B cell (primary cell): Measurements from ENCODE around the gene TIAM1. TPM values are rescaled to one million over a fixed set of nuclear protein-coding genes. Genes with fewer than 3 reads are reported as not detected.

ENCODE experiments used
- ATAC-seq: fragments of 200-7000 bp; cut with Tn5 transposase; one replicate; pipeline ENCODE4 v1.10.0; 2021; ENCODE audit warnings: low read depth, mild to moderate bottlenecking, moderate number of reproducible peaks, moderate library complexity
- CTCF ChIA-PET: fragments of 350-600 bp; sonication (Branson Sonifier 250); formaldehyde crosslinking; loops from one replicate; lab custom pipeline; 2021; ENCODE audit warnings: antibody characterized with exemption, inconsistent platforms; lab: Charles Lee
- POLR2A ChIA-PET: fragments of 350-600 bp; sonication (Branson Sonifier 250); formaldehyde crosslinking; loops from one replicate; lab custom pipeline; 2021; ENCODE audit warnings: antibody characterized with exemption; lab: Charles Lee
- DNase-seq: peaks from one replicate; pipeline ENCODE4 v3.0.0; 2013
- H2AFZ ChIP-seq: 2 replicates; pipeline ENCODE4 v1.6.1; 2012; ENCODE audit warnings: mild to moderate bottlenecking, low read depth, low read length; ENCODE audit not compliant: insufficient read depth, poor library complexity, severe bottlenecking
- H3K27ac ChIP-seq, 2 donors: 1 replicate in 1 of 2; 2 replicates in 1 of 2; pipeline ENCODE4 v1.5.1; 2012 to 2013; ENCODE audit warnings: low read length in 2 of 2, mild to moderate bottlenecking in 2 of 2, moderate library complexity in 1 of 2
- H3K27me3 ChIP-seq, 4 experiments: fragments of 200-600 bp in 1 of 4; sonication (generic) in 1 of 4; replicated peaks in 1 of 4; 1 replicate in 2 of 4; 2 replicates in 2 of 4; pipeline versions ENCODE4 v1.6.1 to v1.7.0; 2013 to 2016; ENCODE audit warnings: low read length in 3 of 4, mild to moderate bottlenecking in 2 of 4, mixed read lengths in 1 of 4, moderate library complexity in 1 of 4; ENCODE audit not compliant: insufficient read depth in 4 of 4, control insufficient read depth in 3 of 4; ENCODE audit errors: control extremely low read depth in 1 of 4
- H3K36me3 ChIP-seq, 2 experiments: replicated peaks in 1 of 2; 1 replicate in 1 of 2; 2 replicates in 1 of 2; pipeline versions ENCODE4 v1.6.1 to v1.7.1; 2013; ENCODE audit warnings: low read length in 1 of 2; ENCODE audit not compliant: insufficient read depth in 2 of 2, control insufficient read depth in 1 of 2; ENCODE audit errors: control extremely low read depth in 1 of 2, extremely low read depth in 1 of 2
- H3K4me1 ChIP-seq, 2 donors: fragments of 200-600 bp in 1 of 2; sonication (generic) in 1 of 2; 1 replicate in 1 of 2; 2 replicates in 1 of 2; pipeline versions ENCODE4 v1.5.1 to v1.6.1; 2013 to 2017; ENCODE audit warnings: low read length in 2 of 2; ENCODE audit not compliant: control insufficient read depth in 2 of 2, insufficient read depth in 2 of 2
- H3K4me2 ChIP-seq: replicated peaks from 2 replicates; pipeline ENCODE3; 2012; ENCODE audit warnings: mild to moderate bottlenecking, low read depth, low read length; ENCODE audit not compliant: poor library complexity, severe bottlenecking
- H3K4me3 ChIP-seq, 5 experiments: fragments of 200-600 bp in 1 of 5; sonication (generic) in 1 of 5; 1 replicate in 3 of 5; 2 replicates in 2 of 5; pipeline versions ENCODE4 v1.5.1 to v1.7.0; 2011 to 2016; ENCODE audit warnings: low read length in 4 of 5, mild to moderate bottlenecking in 4 of 5, low read depth in 2 of 5, control low read depth in 1 of 5, moderate library complexity in 1 of 5; ENCODE audit not compliant: insufficient read depth in 1 of 5; ENCODE audit errors: control extremely low read depth in 1 of 5, extremely low read depth in 1 of 5
- H3K79me2 ChIP-seq: fragments of 200-600 bp; sonication (generic); one replicate; pipeline ENCODE4 v1.6.0; 2016; ENCODE audit warnings: low read length; ENCODE audit not compliant: control insufficient read depth, insufficient read depth
- H3K9ac ChIP-seq: fragments of 200-600 bp; sonication (generic); 2 replicates; pipeline ENCODE4 v1.6.1; 2017; ENCODE audit warnings: mild to moderate bottlenecking, low read length, moderate library complexity
- H3K9me3 ChIP-seq, 3 donors: one replicate each; pipeline versions ENCODE4 v1.6.1 to v1.7.1; 2013; ENCODE audit warnings: low read length in 2 of 3; ENCODE audit not compliant: control insufficient read depth in 2 of 3, insufficient read depth in 1 of 3; ENCODE audit errors: control extremely low read depth in 1 of 3
- H4K20me1 ChIP-seq: 2 replicates; pipeline ENCODE4 v1.6.0; 2012; ENCODE audit warnings: mild to moderate bottlenecking, low read length; ENCODE audit not compliant: insufficient read depth, control insufficient read depth, poor library complexity, severe bottlenecking
- H3K27ac Mint-ChIP-seq: one replicate; pipeline ENCODE4 v1.8.0; 2021; ENCODE audit warnings: mixed read lengths
- H3K27me3 Mint-ChIP-seq: one replicate; pipeline ENCODE4 v1.8.0; 2021; ENCODE audit warnings: mixed read lengths
- H3K4me1 Mint-ChIP-seq: one replicate; pipeline ENCODE4 v1.8.0; 2021; ENCODE audit warnings: mixed read lengths
- H3K4me3 Mint-ChIP-seq: one replicate; pipeline ENCODE4 v1.8.0; 2021; ENCODE audit warnings: mixed read lengths
- H3K9me3 Mint-ChIP-seq: one replicate; pipeline ENCODE4 v1.8.0; 2022; ENCODE audit warnings: mixed read lengths; ENCODE audit not compliant: insufficient read depth
- CTCF ChIP-seq: fragments of 200-600 bp; IDR thresholded peaks from one replicate; pipeline ENCODE4 v1.8.0; 2022; ENCODE audit warnings: antibody characterized with exemption, mild to moderate bottlenecking
- EZH2 ChIP-seq: IDR thresholded peaks from 2 replicates; pipeline ENCODE4 v1.6.1; 2012; ENCODE audit warnings: borderline replicate concordance, low read depth, mild to moderate bottlenecking, moderate library complexity, low read length; ENCODE audit not compliant: insufficient read depth, poor library complexity, severe bottlenecking
- WGBS: methylation state at CpG from one replicate; pipeline ENCODE4 v1.1.5; 2013; ENCODE audit warnings: missing lambda C conversion rate; ENCODE audit not compliant: insufficient coverage; 5-methylcytosine and 5-hydroxymethylcytosine counted together
- intact Hi-C: fragments of 100-400 bp; cut with micrococcal nuclease; formaldehyde crosslinking; loops from one replicate; pipeline ENCODE4 v1.10.0; 2022
- polyA plus RNA-seq: library from polyadenylated mRNA; depleted of rRNA; stranded (reverse); fragments of >200 nt; gene quantifications from 2 replicates; pipeline ENCODE4 v1.2.3, GENCODE V29; 2012
- total RNA-seq, 2 donors: library from RNA; stranded (reverse); fragments of 120-200 nt in 1 of 2; gene quantifications; 1 replicate in 1 of 2; 2 replicates in 1 of 2; pipeline versions ENCODE4 v1.2.3 to v1.2.4, GENCODE V29; 2013 to 2022

The TIAM1 gene
- total and polyA plus RNA-seq, 2 donors (not counting 1 experiment from before 2014, with no cell fraction given), result 0.51 to 1.0 TPM

DNA sequence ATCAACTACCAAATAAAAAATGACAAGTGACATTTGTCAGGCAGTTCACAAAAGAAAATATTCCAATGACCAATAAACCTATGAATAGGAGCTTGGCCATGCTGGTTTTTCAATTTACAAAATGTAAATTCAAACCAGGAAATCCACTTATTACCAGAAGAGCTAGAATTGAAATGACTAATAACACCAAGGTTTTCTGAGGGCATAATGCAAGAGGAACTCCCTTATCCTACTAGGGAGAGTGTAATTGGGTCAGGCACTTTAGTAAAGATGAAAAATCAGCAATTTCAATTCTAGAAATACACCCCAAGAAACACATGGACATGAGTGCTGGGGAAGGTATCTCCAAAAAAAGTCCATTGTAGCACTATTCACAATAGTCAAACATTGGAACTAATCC lies 16.7 kb upstream of the TIAM1 start:
- H3K4me1 Mint-ChIP-seq, result no peaks in the 10 kb centered on the region
- TF ChIP-seq EZH2 (no peak), CTCF (no peak)
- no peaks in the 10 kb centered on the region for H3K27me3 ChIP-seq
- ChIA-PET POLR2A (no interaction called here), CTCF (no interaction called here)
- ATAC-seq, result no peak
- no peak overlapping the region for H3K27ac ChIP-seq
- no peak overlapping the region for H3K9ac ChIP-seq
- intact Hi-C loops, result no loop called here
- no peaks in the 10 kb centered on the region for H3K4me1 ChIP-seq
- H3K27me3 Mint-ChIP-seq, result no peaks in the 10 kb centered on the region
- peaks cover 0 to 6% (median 1%) of the 10 kb centered on the region in 3 donors for H3K9me3 ChIP-seq
- no peak overlapping the region for H2AFZ ChIP-seq
- no peak overlapping the region for H3K4me2 ChIP-seq
- H3K27ac Mint-ChIP-seq, result no peak overlapping the region
- no peak for DNase-seq
- no peak overlapping the region for H3K4me3 ChIP-seq
- H3K4me3 Mint-ChIP-seq, result no peak overlapping the region
- peaks cover 2% of the 10 kb centered on the region for H3K9me3 Mint-ChIP-seq
- no peaks in the 10 kb centered on the region for H3K36me3 ChIP-seq
- H3K79me2 ChIP-seq, result no peaks in the 10 kb centered on the region
- no peaks in the 10 kb centered on the region for H4K20me1 ChIP-seq

- CTCF ChIA-PET, result no interaction called here
- no peak overlapping the region for H3K4me2 ChIP-seq
Measured at GRCh38 chr21:31358158-31358557, 14.1 kb upstream of the TIAM1 start.

More at GRCh38 chr21:31358158-31358557, 14.1 kb upstream of the TIAM1 start:
- H3K79me2 ChIP-seq, result no peaks in the 10 kb centered on the region
- no peaks in the 10 kb centered on the region for H3K36me3 ChIP-seq
- H3K9me3 ChIP-seq, result peaks cover 0 to 6% (median 1%) of the 10 kb centered on the region in 3 donors
- Mint-ChIP-seq H3K27ac (no peak overlapping the region), H3K27me3 (no peaks in the 10 kb centered on the region), H3K9me3 (peaks cover 2% of the 10 kb centered on the region), H3K4me1 (no peaks in the 10 kb centered on the region), H3K4me3 (no peak overlapping the region)
- no peak overlapping the region for H2AFZ ChIP-seq
- ATAC-seq, result no peak
- intact Hi-C loops, result no loop called here
- H3K27ac ChIP-seq, result no peak overlapping the region
- no peak for DNase-seq
- TF ChIP-seq CTCF (no peak), EZH2 (no peak)
- no peak overlapping the region for H3K9ac ChIP-seq
- H3K27me3 ChIP-seq, result no peaks in the 10 kb centered on the region
- no peak overlapping the region for H3K4me3 ChIP-seq
- no peaks in the 10 kb centered on the region for H3K4me1 ChIP-seq
- no peaks in the 10 kb centered on the region for H4K20me1 ChIP-seq
- 84% methylated on average over 8 of the region's 8 CpGs for WGBS
- POLR2A ChIA-PET, result no interaction called here
